Right atrium auricular region (tissue), 2 donors: ENCODE data around the gene GRAMD2A. TPM values are rescaled to one million over a fixed set of nuclear protein-coding genes. Genes with fewer than 3 reads are reported as not detected.

Experiments
- DNase-seq: peaks from one replicate; pipeline ENCODE4 v3.0.0-alpha.2; 2019; ENCODE audit warnings: low spot score
- H3K27ac ChIP-seq, 2 donors: fragments of 200-600 bp; sonication (generic); 1 replicate in 1 of 2; 2 replicates in 1 of 2; pipeline ENCODE4 v1.5.1; 2016 to 2019
- H3K27me3 ChIP-seq, 2 donors: fragments of 200-600 bp; sonication (generic); one replicate each; pipeline versions ENCODE4 v1.5.1 to v1.6.0; 2017 to 2019
- H3K36me3 ChIP-seq: fragments of 200-600 bp; sonication (generic); one replicate; pipeline ENCODE4 v1.5.1; 2016
- H3K4me1 ChIP-seq, 2 donors: fragments of 200-600 bp; sonication (generic); one replicate each; pipeline versions ENCODE4 v1.5.1 to v1.6.0; 2017 to 2019
- H3K4me3 ChIP-seq, 2 donors: fragments of 200-600 bp; sonication (generic); 1 replicate in 1 of 2; 2 replicates in 1 of 2; pipeline ENCODE4 v1.5.1; 2017 to 2019; ENCODE audit warnings: mild to moderate bottlenecking in 1 of 2, moderate library complexity in 1 of 2
- H3K9me3 ChIP-seq, 2 donors: fragments of 200-600 bp; sonication (generic); one replicate each; pipeline ENCODE4 v1.5.1; 2019
- total RNA-seq, 2 donors: library from RNA; depleted of rRNA; stranded (reverse); fragments of >200 nt; gene quantifications; one replicate each; pipeline ENCODE4 v1.1.0, GENCODE V29; 2016
- TF ChIP-seq, protein P1 (sequence below), 2 donors: fragments of 200-600 bp; sonication (generic); IDR thresholded peaks; one replicate each; pipeline ENCODE4 v1.5.1; 2019; ENCODE audit warnings: antibody characterized with exemption in 2 of 2

GRAMD2A gene
- total RNA-seq, 2 donors from 2014 or later = 0.83 TPM; not detected in 1

DNA sequence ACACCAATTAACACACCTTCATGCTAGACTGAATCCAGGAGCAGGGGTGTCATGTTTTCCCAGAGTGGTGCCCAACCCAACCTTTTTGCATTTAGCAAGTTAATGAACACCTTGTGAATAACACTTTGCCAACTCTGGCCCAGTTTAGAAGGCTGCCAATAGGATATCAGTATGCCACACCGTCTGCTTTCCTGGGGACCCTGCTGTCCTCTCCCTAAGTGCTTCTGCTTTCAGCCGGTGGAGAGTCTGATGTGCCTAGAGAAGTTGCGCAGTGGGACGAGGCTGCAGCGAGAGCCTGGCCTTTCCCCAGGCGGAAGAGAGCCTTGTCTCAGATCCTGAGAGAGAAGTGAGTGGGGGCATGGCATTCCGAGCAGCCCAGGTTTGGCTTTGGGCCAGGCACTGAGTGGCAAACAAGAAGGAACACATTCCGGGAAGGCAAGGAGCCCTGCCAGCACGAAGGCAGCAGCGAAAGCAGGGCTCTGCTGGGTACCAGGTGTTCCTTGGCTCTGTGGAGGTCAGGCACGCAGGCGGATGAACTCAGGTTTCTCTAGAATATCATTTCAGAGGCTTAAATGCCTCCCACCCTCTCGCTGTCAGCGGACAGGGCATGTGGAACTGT lies 42.5 kb downstream of the GRAMD2A start:
- Histone ChIP-seq H3K4me3 (peak overlapping the region; percentile 32 to 55), H3K36me3 (no peaks in the 10 kb centered on the region), H3K27ac (peak overlapping the region; percentile 58), H3K4me1 (peaks cover 0 to 9% of the 10 kb centered on the region in 2 donors), H3K27me3 (no peaks in the 10 kb centered on the region), H3K9me3 (no peaks in the 10 kb centered on the region)
- peak; percentile 66 for DNase-seq
- TF ChIP-seq, protein P1, sequence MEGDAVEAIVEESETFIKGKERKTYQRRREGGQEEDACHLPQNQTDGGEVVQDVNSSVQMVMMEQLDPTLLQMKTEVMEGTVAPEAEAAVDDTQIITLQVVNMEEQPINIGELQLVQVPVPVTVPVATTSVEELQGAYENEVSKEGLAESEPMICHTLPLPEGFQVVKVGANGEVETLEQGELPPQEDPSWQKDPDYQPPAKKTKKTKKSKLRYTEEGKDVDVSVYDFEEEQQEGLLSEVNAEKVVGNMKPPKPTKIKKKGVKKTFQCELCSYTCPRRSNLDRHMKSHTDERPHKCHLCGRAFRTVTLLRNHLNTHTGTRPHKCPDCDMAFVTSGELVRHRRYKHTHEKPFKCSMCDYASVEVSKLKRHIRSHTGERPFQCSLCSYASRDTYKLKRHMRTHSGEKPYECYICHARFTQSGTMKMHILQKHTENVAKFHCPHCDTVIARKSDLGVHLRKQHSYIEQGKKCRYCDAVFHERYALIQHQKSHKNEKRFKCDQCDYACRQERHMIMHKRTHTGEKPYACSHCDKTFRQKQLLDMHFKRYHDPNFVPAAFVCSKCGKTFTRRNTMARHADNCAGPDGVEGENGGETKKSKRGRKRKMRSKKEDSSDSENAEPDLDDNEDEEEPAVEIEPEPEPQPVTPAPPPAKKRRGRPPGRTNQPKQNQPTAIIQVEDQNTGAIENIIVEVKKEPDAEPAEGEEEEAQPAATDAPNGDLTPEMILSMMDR (IDR thresholded peaks at IDR 0.05) = no peak

DNA sequence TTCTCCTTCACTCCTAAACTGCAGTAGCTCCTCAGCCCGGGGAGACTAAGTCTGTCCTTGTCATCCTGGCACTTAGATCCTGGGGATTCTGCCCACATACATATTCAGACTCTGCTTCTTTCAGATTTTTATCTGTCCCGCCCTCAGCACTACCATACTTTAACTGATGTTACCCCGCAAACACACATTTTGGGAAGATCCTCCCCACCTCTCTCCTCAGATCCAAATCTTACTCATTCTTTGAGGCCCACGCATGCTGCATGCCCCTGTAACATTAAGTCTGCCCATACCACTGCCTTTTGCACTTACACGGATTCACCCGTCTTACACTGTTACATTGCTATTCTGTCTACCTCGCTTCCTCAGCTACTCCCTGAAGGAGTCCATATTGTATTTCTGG lies 43.3 kb downstream of the GRAMD2A start:
- no peak for DNase-seq
- TF ChIP-seq, protein P1 (IDR thresholded peaks at IDR 0.05) = no peak
- H3K4me3 ChIP-seq = no peak overlapping the region
- no peak overlapping the region for H3K27ac ChIP-seq
- no peaks in the 10 kb centered on the region for H3K36me3 ChIP-seq
- no peaks in the 10 kb centered on the region for H3K27me3 ChIP-seq
- no peaks in the 10 kb centered on the region for H3K9me3 ChIP-seq
- H3K4me1 ChIP-seq = peaks cover 0 to 9% of the 10 kb centered on the region in 2 donors

DNA sequence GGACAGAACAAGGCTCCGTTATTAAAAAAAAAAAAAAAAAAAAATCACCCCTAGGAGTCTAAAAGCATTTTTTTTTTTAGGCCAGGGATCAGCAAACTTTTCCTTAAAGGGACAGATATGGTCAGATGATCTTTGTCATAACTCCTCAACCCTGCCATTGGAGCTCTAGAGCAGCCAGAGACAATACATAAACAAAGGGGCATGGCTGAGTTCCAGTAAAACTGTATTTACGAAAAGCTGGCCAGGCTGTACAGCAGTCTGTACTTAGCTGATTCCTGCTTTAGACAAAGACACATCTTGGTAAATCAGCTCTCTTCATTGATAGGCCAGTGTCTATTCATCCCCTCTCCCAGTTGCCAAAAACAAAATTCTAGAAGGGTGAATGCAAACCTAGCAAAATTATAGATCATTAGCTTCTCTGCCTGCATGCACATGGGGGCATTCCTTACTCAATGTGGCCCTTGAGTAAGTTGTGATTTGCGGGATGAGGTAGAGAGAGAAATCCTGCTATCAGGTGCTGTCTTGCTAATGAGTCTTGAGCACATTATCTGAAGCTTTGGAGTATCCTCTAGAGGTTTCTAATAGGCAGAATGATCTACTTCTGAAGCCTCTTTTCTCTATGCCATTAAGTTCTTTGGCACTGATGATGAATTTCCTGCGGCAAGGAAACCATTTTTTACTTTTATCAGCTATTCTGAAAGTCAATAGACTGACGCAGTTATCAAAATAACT lies 44.2 kb downstream of the GRAMD2A start:
- Histone ChIP-seq H3K27ac (no peak overlapping the region), H3K4me3 (no peak overlapping the region)
- DNase-seq = no peak

GRCh38 chr15:72147418-72147817 lies 50.2 kb downstream of the GRAMD2A start:
- Histone ChIP-seq H3K27ac (no peak overlapping the region), H3K27me3 (no peaks in the 10 kb centered on the region), H3K9me3 (no peaks in the 10 kb centered on the region), H3K4me3 (no peak overlapping the region), H3K36me3 (no peaks in the 10 kb centered on the region), H3K4me1 (no peaks in the 10 kb centered on the region)
- no peak for DNase-seq
- TF ChIP-seq, protein P1 (IDR thresholded peaks at IDR 0.05) = no peak

More for the DNA sequence above, 44.2 kb downstream of the GRAMD2A start:
- TF ChIP-seq, protein P1 (IDR thresholded peaks at IDR 0.05) = no peak
- no peaks in the 10 kb centered on the region for H3K36me3 ChIP-seq
- H3K4me1 ChIP-seq = peaks cover 0 to 9% of the 10 kb centered on the region in 2 donors
- no peaks in the 10 kb centered on the region for H3K9me3 ChIP-seq
- H3K27me3 ChIP-seq = no peaks in the 10 kb centered on the region

DNA sequence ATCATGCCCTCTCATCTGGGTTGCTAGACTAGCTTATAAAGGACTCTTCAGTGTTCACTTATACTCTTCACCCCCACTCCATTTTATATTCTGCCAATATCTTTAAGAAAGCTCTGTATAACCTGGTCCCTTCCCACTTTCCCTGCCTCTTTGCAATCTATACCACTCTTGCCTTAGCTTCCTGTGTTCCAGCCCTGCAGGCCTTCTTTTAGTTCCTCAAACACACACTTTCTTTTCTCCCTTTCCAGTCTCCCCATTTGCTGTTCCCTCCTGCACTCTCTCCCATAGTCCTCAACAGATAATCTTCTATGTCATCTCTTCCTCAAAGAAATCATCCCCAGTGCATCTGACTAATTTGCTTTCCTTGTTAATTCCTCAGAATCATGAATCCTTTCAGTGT lies 50.7 kb downstream of the GRAMD2A start:
- Histone ChIP-seq H3K36me3 (no peaks in the 10 kb centered on the region), H3K9me3 (no peaks in the 10 kb centered on the region), H3K4me1 (no peaks in the 10 kb centered on the region), H3K27ac (no peak overlapping the region), H3K4me3 (no peak overlapping the region), H3K27me3 (no peaks in the 10 kb centered on the region)
- TF ChIP-seq, protein P1 (IDR thresholded peaks at IDR 0.05) = no peak
- no peak for DNase-seq
